ENCODE data around the gene POLR3E.
"Not testable (repeated sequence)": the region's sequence is repeated elsewhere in the genome, so short reads cannot be mapped to it uniquely, and the experiment has no call there.

POLR3E gene

DNA sequence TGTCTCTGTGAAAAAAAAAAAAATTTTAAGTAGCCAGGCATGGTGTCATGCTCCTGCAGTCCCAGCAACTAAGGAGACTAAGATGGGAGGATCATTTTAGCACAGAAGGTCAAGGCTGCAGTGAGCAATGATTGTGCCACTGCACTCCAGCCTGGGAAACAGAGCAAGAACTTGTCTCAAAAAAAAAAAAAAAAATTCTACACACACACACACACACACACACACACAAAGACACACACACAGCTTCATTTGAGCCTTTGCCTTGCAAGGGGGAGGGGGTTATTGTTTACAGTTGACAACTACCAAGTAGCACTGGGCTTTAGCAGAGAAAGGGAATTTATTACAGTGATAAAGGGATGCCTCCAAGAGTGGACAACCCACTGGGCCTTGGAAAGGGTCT, 4.9 kb upstream of the POLR3E start:
- no peak for DNase-seq

DNA sequence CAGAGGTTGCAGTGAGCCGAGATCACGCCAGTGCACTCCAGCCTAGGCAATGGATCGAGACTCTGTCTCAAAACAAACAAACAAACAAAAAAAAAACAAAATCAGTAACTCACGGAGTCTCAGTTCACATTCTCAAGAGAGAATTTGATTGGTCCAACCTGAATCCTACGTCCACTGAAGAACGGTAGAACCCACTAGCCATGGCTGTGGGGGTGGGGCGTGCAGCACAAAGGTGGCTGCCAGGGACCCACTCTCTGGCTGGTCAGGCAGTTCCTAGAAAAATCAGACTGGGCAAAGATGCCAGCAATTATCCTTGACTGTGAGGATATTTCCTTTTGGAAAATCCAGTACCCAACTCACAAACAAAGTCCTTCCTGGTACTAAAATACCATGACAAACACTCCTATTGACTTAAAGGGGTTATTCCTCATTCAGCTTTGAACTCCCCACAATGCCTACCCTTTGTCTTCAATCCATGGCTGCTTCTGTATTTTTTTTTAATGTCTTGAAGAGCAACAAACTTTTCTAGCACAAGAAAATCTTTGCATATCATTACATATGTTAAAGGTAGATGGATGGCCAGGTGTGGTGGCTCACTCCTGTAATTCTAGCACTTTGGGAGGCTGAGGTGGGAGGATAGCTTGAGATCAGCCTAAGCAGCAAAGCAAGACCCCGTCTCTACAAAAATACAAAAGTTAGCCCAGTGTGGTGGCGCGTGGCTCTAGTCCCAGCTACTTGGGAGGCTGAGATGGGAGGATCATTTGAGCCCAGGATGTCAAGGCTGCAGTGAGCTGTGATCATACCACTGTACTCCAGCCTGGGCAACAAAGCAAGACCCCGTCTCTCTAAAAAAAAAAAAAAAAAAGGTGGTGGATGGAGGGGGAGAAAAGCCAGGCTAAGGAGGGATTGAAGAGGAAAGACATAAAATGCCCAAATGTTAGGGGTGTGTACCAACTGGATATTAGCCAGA, 3.8 kb upstream of the POLR3E start:
- no peak for DNase-seq

DNA sequence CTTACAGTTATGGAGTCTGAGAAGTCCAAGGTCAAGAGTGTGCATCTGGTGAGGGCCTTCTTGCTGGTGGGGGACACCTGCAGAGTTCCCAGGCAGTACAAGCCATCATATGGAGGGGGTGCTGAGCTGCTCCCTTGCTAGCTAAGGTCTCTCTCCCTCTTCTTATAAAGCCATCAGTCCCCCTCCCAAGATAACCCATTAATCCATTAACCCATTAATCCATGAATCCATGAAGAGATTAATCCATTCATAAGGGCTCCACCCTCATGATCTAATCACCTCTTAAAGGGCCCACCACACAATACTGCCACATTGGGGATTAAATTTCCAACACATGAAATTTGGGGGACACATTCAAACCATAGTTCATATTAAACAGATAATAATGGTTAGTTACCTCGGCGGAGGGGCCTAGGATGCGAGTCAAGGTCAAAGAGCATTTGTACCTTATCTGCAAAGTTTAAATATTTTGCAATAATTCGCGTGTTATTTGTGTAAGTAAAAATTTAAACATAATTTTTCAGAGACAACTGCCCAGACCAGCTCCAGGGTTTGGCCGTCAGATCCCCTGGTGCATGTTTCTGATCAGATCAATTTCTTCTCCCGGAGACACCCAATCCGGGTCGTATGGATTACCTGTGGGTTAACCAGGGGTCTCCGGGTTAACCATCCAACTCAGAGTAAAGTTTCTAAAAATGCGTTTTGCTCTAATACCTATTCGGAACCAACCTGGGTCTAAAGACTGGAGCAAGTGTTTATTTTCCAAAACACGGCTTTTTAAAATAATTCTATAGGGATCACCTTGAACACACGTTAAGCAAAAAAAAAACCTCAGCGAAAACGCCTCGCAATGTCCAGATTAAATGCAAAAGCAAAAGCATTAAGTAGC, 740 bp upstream of the POLR3E start:
- no peak for DNase-seq

DNA sequence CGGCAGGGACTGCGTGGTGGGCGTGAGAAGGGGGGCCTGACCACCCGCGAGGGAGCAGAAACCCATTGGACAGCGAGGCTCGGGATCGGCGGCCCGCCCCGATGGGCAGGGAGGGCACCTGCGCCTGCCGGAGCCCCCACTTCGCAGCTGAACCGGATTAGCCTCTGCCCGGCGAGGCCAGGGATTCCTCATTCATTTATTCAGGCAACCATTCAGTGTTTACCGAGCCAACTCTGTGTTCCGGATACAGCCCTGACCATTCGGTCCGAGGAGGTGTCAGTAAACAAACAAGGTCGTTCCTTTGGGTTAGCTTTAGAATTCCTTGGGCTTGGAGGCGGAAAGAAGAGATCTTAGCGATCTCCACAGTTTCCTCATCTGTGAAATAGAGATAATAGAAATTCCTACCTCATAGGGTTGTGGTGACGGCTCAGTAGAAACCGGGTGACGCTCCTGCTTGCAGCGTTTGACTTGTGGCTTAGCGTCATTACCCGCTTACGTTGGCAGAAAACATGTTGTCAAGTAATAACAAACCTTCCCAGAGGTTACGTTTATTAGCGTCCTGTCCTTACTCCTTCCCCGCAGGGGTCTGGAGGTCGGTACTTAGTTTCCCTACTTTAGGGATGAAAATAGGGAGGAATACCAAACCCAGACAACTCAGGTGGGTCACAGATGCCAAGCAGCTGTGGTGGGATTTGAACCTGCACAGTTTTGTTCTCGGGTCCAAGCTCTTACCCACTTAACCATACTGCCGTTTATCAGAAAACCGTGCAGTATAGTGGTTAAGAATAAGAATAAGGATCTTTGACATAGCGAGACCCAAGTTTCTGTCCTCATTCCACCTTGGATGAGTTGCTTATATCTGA, 893 bp downstream of the POLR3E start:
- peak; percentile 97 for DNase-seq

DNA sequence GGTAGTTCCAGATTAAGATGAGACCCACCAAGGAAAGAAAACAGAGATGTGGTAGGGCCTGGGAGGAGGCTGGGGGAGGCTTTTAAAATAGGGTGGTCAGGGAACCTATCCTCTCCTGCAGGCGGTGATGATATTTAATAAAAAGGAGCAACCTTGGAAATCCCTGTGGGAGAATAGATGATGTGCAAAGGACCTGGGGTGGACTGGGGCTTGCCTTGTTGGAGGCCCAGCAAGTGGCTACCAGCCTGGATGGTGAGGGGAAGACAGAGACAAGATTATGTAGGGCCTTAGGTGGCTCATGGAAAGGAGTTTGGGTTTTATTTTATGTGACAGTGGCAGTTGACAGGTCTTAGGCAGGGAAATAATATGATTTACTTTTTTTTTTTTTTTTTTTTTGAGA, 1.8 kb downstream of the POLR3E start:
- DNase-seq = no peak

DNA sequence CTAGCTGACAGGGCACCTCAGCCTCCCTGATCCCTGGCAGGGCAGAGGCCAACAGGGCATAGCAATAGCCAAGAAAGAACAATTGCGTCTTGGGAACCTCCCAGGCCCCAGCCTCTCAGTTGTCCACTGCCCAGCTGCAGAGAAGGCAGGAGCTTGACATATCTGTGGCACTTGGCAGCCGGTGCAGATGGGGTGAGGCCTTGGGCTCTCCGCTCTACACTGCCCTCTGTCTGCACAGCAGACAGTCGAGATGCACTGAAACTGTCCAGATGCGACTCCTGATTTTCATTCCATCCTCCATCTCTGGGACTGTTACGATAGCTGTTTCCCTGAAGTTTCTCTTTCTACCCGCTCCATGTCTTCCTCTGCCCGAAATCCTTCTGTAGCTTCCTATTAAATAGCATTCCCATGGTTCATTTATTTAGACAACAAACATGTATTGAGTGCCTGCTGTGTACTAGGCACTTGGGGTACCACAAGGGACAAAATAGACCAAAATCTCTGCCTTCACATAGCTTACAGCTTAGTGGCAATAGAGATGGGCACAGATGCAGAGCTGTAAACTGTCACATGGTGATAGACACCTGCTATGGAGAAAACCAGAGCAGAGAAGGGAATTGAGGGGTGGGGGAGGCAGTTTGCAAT, 3.3 kb downstream of the POLR3E start:
- DNase-seq = peak; percentile 50

DNA sequence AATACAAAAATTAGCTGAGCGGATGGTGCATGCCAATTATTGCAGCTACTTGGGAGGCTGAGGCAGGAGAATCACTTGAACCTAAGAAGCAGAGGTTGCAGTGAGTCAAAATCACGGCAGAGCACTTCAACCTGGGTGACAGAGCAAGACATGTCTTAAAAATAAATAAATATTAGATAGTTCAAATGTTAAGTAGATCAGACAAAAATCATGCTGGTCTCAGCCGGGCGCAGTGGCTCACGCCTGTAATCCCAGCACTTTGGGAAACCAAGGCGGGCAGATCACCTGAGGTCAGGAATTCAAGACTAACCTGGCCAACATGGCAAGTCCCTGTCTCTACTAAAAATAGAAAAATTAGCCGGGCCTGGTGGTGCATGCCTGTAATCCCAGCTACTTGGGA, 4.2 kb downstream of the POLR3E start:
- DNase-seq = not testable (repeated sequence)

DNA sequence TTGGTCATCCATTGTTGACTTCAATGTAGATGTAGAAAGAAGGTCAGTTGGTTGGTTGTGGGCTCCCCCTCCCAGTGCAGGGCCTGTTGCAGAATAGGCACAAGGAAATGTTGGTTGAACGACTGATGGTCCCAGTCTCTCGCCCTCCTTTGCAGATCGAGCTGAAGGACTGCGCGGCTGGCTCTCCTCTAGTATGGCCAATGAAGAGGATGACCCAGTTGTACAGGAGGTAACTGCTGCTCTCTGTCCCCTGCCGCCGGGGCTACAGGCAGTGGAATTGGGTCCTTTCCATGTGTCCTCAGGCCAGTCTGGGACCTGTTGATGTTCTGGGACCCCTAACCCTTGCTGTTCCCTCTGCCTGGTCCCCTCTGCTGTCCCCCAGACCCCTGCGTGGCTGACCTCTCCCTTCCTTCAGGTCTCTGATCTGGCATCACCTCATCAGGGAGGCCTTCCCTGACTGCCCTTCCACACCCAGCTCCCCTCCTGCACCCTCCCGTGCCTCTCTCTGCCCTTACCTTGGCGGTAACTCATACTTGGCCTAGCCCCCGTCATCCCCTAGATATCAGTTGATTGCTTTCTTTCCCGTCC, 5.7 kb downstream of the POLR3E start:
- DNase-seq = no peak

DNA sequence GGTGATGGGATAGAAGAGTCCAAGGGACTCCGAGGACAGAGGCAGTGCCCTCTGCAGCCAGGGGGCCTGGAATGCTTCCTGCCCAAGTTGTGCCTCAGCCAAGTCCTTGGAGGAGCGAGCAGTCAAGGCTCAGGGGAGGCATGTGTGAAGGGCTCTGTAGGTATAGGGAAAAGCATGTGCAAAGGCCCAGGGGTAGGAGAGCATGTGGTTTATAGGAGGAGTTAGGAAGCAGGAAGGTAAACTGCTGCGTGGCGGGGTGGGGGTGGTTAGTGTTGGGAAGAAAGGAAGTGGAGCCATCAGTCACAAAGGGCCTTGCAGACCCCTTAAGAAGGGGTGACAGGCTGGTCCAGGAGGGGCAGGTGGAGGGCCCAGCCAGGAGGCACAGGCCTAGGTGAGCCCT, 7.2 kb downstream of the POLR3E start:
- no peak for DNase-seq

DNA sequence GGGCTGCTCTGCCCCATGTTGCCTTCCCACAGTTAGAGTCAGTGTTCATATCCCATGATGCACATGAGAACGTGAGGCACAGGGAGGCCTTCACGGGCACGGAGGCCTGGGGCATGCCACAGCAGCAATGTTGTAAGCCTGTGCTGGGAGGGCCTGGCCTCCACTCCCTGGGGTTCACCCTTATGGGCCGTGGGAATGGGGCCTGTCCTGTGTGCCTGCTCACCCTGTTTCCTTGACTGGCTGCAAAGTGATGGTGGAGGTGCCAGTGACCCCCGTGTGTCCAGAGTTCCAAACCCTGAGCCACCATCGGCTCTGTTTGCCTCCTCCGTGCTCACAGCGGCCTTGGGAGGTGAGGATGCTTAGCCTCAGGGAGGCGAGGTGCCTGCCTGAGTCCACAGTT, 9.6 kb downstream of the POLR3E start:
- no peak for DNase-seq

DNA sequence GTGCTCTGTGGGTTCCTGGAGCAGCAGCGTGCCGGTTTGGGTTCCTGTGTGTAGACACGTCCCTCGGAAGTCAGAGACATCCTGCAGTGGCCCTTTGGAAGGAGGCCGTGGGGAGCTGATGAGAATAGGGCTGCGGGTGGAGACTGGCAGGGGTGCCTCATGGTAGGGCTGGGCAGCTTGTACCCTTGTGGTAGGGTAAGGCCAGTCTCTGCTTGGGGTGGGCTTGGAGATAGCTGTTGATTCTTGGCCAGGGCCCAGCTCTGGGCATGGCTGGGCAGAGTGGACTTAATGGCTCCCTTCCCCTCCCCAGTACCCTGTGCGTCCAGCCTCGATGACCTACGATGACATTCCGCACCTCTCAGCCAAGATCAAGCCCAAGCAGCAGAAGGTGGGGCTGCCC, 10.6 kb downstream of the POLR3E start:
- DNase-seq = no peak

DNA sequence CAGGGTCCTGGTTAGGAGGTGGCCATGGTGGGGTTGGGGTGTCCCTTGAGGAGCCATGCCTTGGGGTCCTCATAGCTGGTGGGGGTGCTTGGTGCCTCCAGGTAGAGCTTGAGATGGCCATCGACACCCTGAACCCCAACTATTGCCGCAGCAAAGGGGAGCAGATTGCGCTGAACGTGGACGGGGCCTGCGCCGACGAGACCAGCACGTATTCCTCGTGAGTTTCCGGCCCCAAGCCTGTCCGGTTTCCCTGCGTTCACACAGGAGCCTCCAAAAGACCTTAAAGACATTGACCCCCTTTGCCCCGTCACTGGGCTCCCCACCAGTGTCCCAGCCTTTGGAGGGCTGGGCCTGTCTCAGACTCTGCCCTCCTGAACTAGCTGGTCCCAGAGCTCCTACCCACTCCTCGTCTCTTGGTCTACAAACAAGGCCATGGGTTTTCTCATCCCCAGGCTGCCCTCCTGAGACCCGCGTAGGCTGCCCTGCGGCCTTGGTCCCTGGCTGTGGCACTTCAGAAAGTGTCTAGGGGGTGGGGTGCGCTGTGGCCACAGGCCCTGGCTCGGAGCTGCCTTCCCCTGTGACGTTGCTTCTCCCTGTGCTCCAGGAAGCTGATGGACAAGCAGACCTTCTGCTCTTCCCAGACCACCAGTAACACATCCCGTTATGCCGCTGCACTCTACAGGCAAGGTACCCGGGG, 11.8 kb downstream of the POLR3E start:
- DNase-seq = no peak

DNA sequence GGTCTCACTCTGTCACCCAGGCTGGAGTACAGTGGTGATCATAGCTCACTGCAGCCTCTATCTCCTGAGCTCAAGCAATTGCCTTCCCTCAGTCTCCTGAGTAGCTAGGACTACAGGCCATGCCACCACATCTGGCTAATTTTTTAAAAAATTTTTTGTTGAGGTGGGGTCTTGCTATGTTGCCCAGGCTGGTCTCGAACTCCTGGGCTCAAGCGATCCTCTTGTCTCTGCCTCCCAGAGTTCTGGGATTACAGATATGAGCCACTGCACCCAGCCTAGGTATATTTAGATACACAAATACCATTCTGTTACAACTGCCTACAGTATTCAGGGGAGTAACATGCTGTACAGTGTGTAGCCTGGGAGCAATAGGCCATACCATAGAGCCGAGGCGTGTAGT, 14.3 kb downstream of the POLR3E start:
- DNase-seq = no peak

DNA sequence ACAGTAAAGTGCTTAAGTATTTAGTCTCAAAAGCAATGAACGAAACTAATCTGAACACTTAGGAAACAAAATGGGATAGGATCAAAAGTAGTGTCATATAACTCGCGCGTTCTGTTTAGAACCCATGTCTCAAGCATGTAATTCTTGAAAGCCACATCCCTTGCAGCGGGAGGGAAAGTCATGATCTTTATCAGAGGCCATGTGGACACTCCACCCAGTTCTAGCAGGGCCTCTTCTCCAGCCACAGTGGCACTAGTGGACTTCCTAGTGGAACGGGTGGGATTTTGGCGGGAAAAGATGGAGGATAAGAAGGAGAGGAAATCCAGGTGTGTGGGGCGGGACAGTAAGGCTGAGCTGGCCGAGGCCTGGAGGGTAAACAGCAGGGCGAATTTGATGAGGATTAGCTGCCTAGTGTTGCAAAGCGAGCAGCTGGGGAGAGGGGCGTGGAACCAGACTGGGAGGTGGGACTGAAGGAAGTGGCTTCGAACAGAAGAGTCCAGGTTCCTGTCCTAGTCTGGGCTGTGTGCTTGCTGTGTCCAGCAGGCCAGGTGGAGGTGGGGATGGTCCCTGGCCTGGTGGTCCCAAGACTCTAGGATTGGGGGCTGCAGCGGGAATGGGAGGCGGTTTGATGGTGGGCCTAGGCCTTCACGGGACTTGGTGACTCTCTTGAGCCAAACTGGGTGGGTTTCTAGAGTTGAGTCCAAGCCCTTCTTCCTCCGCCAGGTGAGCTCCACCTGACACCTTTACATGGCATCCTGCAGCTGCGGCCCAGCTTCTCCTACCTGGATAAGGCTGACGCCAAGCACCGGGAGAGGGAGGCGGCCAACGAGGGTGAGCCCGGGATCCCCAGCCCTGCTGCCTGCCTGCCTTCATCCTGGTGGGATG, 15.9 kb downstream of the POLR3E start:
- no peak for DNase-seq

DNA sequence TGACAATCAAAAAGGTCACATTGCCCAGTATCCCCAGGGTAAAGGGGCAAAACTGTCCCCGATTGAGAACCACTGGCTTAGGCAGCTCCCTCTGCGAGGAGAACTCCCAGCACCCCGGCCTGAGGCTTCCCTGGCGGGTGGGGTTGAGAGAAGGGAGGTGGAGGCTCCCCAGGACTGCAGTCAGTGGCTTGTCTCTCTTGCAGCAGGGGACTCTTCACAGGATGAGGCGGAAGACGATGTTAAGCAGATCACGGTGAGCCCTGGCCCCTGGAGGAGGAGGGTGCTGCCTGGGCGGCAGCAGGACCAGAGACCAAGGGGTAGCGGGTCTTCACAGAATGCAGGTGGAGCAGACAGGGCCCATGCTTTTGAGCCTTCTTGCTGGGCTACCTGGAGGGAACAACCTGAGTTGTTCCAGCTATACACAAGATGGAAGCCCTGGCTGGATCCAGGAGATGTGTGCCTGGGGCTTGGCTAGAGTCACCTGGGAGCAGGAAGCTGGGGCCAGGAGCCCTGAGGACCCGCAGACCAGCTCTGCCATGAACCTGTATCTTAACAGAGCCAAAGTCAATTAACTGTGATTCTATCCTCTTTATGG, 16.8 kb downstream of the POLR3E start:
- DNase-seq = no peak

DNA sequence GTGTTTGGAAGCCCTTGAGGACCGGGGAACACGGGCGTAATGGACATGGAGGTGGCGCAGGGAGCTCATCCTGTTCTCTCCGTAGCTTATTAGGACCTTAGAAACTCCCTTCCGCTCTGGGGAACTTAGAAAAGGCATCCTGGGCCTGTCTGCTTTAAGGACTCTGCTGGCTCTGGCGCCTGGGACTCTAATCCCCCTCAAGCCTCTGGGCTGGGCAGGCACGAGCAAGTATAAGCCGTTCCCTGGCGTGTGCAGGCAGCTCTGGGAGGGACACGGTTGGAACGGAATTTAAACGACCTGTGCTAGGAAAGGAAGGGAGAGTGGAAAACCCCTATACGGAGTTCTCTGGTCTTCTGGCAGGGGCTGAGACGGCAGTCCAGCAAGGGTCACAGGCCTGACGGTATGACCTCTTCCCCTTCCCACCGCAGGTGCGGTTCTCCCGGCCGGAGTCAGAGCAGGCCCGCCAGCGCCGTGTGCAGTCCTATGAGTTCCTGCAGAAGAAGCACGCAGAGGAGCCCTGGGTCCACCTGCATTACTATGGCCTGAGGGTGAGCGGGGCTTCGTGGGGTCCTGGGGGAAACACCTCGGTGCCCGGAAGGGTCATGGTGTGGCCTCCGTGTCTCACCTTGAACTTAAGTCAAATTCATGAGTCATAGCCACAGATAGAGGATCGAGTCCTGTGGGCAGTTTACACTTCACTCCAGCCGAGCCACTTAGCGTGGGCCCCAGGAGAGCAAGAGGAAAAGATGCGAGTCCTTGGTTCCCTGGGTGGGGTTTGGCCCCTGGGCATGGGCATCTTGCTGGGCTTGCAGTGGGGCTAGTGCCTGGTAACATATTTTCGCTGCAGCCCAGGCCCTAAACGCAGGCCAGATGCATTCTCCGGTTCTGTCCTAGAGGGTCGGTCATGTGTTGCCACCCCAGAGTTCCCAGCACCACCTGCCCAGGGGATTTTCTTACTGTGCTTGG, 17.7 kb downstream of the POLR3E start:
- no peak for DNase-seq

DNA sequence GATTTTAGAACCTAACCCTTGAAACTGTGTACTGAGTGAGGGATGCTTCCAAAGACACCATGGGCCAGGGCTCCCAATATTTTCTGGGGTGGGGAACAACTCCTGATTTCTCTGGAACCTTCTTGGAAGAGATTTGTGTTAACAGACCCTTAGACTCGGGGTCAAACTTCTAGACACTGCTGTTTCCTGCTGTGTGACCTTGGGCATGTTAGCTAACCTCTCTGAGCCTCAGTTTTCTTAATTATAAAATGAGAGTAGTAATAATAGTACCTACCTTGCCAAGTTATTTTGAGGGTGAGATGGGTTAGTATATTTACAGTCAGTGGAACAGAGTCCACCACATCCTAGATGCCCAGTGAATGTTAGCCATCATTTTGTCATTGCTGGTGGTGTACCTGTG, 18.8 kb downstream of the POLR3E start:
- DNase-seq = no peak

DNA sequence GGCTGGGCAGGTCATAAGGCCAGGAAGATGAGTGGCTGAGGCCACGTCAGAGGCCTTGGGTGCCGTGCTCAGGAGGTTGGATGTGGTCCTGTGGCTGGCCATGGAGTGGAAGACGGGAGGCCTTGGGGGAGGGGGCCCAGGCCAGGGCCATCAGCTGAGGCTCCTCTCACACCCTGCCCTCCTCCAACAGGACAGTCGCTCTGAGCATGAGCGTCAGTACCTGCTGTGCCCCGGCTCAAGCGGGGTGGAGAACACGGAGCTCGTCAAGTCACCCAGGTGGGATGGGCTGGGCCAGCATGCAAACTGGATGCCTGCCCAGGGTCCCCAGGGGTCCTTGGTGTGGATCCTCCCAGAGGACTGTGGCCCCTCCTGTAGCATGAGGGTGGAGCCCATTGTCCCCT, 19.2 kb downstream of the POLR3E start:
- DNase-seq = no peak
